Stimulated activated CD4-positive, alpha-beta T cell treated with anti-CD3 and anti-CD28 coated beads, Interleukin-1b, Interleukin-23, amount 100 ng/mL, for 48 hours (primary cell): ENCODE results near the gene INTS12.
A peak's percentile ranks its signal among the peaks of the same experiment; 100 is the strongest.
"Not testable (repeated sequence)": the region's sequence is repeated elsewhere in the genome, so short reads cannot be mapped to it uniquely, and the experiment has no call there.

Source experiments
- DNase-seq: peaks from one replicate; pipeline ENCODE4 v3.0.0-alpha.2; 2020

The INTS12 gene

GRCh38 chr4:105708181-105709080 is at the start of gene INTS12, which contains the start of gene GSTCD:
INTS12 (minus strand) TSS chr4:105708689; CDS start chr4:105700005, 8,684 bp downstream.
GSTCD (plus strand) TSS chr4:105708784; CDS start chr4:105717614, 8,830 bp downstream.
- DNase-seq: peak; percentile 91

DNA sequence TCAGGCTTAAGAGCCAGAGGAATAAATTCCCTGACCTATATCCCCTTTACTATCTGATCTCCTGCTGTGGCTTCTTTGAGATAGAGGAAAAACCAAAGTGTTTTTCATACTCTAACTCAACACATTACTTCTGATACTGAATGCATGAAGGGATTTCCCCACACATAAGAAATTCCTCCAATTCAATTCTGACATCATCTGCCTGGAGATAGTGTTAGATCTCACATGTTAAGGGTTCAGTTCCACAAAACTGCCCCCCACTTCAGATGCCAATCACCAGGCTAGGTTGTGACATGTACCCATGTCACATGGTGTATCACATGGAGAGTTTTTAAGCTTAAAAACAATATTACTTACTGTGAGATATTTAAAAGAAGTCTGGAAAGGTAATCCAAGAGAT is 46.9 kb upstream of the INTS12 start:
- DNase-seq: no peak

- no peak for DNase-seq
Measured at GRCh38 chr4:105753361-105753760, 44.9 kb upstream of the INTS12 start.

- DNase-seq: no peak
Measured at GRCh38 chr4:105751718-105752299, 43.3 kb upstream of the INTS12 start.

DNA sequence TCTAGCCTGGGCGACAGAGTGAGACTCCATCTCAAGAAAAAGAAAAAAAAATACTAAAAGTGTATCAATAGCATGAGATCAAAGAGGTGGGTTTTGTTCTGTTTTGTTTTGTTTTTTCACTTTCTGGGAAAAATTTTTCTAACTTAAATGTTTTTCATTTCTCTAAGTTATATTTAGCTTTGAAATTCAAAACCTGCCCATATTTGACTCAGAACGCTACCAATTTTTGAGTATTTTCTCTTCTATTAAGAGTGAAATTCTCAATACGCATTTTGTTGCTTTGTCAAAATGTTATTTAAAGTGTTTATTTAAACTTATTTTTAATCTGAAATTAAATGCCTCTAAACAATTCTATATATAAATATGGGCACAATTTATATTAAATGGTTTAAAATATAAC is 39.7 kb upstream of the INTS12 start:
- DNase-seq: no peak

- no peak for DNase-seq
Measured at GRCh38 chr4:105741548-105741947, 33.1 kb upstream of the INTS12 start.

DNA sequence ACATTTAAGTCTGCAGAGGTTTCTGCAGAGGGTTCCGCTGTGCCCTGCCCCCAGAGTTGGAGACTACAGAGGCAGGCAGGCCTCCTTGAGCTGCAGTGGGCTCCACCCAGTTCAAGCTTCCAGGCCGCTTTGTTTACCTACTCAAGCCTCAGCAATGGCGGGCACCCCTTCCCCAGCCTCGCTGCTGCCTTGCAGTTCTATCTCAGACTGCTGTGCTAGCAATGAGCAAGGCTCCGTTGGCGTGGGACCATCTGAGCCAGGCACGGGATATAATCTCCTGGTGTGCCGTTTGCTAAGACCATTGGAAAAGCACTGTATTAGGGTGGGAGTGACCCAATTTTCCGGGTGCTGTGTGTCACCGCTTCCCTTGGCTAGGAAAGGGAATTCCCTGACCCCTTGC is 26.7 kb upstream of the INTS12 start:
- not testable (repeated sequence) for DNase-seq

DNA sequence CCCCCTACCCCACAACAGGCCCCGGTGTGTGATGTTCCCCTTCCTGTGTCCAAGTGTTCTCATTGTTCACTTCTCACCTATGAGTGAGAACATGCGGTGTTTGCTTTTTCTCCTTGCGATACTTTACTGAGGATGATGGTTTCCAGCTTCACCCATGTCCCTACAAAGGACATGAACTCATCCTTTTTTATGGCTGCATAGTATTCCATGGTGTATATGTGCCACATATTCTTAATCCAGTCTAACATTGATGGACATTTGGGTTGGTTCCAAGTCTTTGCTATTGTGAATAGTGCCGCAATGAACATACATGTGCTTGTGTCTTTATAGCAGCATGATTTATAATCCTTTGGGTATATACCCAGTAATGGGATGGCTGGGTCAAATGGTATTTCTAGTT is 21.4 kb upstream of the INTS12 start:
- DNase-seq: not testable (repeated sequence)

DNA sequence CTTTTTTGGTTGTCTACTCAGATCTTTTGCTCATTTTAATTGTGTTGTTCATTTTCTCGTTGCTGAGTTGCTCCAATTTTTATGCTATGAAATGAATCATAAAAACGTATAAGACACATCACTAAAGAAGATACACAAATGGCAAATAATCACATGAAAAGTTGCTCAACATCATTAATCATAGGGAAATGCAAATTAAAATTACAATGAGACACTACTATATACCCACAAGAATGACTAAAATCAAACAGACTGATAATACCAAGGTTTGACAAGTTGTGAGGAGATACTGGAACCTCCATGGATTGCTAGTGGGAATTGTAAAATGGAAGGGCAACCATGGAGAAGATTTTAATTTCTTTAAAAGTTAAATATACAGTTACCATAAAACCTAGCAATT is 17.1 kb upstream of the INTS12 start:
- DNase-seq: no peak

- no peak for DNase-seq
Measured at GRCh38 chr4:105719204-105719603, 10.7 kb upstream of the INTS12 start.

DNA sequence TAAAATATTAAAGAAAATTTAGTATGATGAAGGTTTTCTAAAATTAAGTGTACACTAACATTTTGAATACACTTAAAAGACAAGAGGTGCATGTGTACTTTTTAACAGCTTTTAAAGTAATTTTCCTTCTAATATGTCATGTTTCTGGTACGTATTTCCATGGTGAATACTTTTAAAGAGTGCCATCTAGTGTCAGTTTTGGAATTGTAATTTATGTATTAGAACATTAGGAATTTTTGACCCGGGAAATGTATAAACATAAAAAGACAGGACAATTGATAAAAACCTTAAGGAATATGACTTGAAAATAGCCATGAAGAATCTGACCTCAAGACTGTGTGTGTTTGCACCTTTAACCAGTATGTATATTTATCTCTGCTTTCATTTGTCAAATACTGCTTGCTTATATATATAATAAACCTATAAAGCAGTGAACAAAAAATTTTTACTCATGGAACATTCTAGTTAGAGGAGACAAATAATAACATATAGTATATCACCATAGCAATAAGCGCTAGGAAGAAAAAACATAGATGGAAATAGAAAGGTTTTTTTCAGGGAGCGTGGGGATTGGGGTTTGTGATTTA is 7.3 kb upstream of the INTS12 start:
- DNase-seq: no peak

DNA sequence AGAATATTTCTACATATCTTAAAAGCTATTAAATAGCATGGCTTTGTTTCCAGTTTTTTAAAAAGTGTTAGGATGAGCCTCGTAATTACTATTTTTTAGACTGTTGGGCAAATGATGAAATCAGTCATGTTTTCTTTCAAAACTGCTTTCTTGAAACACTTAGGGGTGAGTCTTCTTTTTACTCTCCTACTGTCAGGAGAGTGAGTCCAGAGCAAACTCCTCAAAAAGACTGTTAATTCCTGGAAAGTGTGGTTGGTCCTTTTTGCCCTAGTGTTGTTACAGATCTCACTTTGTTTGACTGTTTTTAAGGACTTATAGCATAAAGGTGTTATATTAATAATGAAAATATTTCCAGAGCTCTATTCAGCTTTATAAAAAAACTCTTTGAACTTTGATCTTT is 6.4 kb upstream of the INTS12 start:
- DNase-seq: no peak

DNA sequence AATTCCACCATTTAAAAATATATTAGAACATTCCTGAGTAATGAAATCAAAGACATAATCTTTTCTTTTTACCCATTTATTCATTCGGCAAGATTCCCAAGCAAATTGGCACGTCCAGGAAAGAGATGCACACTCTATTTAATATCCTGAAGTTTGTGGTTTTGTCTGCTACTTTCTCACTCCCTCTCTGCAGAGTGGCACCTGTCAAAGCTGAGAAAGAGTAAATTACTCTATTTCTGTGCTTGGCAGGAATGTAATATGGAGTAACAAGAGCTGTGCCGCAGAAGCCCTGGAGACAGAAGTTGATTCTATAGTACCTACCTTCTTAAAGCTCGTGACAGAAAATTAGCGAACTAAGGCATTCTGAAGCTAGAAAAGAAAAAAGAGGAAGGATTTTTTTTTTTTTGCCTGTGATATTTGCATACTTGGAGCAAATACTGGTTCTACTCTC is 5.6 kb upstream of the INTS12 start:
- no peak for DNase-seq

DNA sequence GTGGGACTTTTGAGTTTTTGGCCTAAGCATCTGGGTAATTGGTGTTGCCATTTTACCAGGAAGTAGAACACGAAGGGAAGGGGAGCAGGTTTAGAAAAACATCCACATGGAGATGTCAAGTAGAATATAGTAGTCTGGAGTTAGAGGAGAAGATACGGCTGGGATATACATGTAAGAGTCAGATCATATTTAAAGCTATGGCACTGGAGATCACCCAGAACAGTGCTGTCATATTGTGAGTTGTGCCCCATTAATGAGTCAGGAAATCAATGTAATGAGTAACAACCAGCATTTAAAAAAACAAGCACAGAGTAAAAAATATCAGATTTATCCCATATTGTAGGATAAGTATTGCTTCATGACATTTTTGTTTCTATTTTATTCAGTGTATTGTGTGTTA is 4.3 kb upstream of the INTS12 start:
- no peak for DNase-seq

DNA sequence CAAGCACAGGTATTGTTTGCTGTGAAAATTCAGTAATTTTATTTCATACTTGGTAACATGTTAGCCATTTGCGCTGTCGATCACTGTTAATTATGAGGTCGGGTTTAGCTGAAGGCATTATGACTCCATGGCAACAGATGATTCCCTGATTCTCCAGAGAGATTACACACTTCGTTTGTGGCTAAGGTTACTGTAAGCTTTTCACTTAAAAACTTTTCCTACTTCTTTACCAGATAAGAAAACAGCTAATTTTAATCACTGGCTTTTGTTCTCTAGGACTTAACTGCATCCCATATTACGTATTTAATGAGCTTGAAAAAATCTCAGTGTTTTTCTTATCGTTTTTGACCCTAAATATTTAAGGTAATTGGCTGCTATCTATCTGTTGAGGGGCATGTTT is 2.2 kb upstream of the INTS12 start:
- DNase-seq: no peak

DNA sequence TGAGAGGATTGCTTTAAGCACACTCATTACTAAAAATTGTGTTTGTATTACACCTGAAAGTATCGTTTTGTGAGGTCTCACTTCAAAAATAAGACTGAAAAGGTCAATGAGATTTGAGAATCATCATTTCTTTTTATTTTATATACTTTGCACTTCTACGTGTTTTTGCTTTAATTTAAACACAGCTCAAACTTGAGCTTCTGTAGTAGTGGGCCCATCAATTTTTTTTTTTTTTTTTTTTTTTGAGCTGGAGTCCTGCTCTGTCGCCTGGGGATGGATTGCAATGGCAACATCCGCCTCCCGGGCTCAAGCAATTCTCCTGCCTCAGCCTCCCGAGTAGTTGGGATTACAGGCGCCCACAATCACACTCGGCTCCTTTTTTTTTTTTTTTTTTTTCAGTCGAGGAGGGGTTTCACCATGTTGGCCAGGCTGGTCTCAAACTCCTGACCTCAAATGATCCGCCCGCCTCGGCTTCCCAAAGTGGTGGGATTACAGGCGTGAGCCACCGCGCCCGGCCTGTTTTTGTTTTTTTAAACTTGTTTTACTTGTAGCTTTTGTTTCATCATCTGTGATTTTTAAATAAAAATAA is 1.6 kb upstream of the INTS12 start:
- DNase-seq: no peak

- DNase-seq: no peak
Measured at GRCh38 chr4:105709081-105709450, 577 bp upstream of the INTS12 start.

DNA sequence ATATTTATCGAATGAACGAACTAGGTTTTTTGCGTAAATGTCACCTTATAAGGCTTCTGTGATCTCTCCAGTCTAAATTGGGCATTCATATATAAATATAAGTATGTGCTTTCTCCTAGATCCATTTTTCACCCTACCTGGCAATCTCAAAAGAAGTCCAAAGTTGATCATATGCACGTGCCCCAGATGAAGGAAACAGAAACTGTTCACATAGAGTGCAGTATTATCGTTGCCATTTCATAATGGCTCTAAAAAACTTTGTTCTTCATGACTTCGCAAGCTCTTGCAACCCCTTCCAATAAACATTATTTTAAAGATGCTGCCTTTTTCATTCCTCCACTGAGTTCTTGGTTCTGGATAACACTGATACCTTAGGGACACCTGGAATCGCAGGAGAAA is 708 bp downstream of the INTS12 start:
- DNase-seq: no peak

DNA sequence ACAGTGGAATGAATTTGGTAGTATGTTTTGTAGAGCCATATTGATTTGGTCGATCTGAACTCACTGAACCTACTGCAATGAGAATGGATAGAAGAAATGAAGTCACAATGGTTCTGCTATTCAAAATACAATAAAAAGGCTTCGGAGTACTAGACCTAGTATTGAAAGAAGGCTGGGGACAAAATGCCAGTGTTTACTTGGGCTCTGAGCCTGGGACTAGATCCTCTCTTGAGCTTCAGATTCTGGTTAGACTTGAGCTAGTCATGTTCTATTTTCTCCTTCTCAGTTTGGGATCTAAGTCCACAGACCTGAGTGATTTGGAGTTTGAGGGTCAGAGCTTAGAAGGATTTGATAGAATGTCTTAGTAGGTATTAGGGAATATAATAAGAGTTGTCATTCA is 9.9 kb downstream of the INTS12 start:
- no peak for DNase-seq

DNA sequence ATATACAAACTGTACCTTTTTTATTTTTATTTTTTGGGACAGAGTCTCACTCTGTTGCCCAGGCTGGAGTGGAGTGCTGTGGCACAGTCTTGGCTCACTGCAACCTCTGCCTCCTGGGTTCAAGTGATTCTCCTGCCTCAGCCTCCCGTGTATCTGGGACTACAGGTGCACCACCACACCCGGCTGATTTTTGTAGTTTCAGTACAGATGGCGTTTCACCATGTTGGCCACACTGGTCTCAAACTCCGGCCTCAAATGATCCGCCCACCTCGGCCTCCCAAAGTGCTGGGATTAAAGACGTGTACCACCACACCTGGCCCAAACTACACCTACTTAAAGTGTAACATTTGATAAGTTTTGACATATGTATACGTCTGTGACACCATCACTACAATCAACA is 12.7 kb downstream of the INTS12 start:
- DNase-seq: not testable (repeated sequence)

- DNase-seq: not testable (repeated sequence)
Measured at GRCh38 chr4:105694812-105695211, 13.7 kb downstream of the INTS12 start.

DNA sequence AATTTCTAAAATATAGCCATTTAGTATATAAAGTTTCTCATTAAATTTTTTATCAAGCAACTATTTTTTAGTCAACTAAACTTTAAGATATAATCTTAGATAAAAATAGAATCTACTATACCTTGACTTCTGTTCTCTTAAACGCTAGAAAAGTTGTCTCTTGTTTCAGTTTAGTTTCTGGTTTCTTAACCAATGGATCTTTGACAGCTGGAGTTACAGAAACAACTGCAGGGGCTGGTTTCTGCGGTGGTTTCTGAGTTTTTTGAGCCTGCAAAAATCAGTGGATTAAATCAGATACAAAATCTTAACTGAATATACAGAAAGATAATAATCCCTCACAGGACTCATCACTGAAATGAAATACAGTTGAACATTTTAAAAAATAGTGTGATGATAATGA is 21.9 kb downstream of the INTS12 start:
- DNase-seq: no peak

GRCh38 chr4:105683038-105683437 is 25.5 kb downstream of the INTS12 start:
- DNase-seq: no peak

DNA sequence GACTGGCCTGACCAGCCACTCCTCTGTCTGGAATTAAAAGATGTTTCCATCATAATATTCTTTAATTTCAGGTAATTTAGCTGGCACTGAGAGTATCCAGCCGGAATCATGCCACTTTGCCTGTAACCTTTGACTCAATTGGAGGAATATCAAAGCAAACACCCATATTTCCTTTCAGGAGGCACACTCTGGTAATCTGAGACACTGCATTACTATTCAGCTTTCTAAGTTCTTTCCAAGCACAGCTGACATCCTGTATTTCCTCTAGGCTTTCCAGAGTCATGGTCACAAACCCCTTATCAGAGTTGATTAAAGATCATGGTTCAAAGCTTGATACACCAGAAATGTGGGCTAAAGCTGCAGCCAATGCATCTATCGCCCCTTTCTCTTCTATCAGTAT is 29.3 kb downstream of the INTS12 start:
- no peak for DNase-seq
